Measurements from ENCODE around the gene ARHGAP15.

DNA sequence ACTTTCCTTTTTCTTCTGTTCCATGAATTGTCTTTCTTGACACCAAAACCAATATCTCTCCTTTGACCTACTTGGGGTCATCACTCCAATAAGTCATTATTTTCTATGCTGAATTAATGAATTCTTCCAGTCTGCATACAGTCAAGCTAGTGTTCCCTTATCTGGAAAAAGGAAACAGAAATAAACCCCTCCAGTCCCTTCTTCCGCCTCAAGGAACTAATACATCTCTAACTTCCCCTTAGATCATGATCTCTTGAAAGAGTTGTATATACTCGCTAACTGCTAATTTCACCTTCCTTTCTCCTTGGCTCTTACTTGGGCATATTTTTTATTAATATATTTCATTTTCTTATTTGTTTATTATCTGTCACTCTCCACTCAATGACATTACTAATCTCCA, 7.3 kb upstream of the ARHGAP15 start:
- TF ChIP-seq POLR2AphosphoS5 (IDR thresholded peaks at IDR 0.05; ENCODE audit: borderline replicate concordance, low read depth, low read length) (no peak), EZH2 (IDR thresholded peaks at IDR 0.05) (no peak), FOXP2 (optimal IDR thresholded peaks at IDR 0.05; ENCODE audit: control extremely low read depth, extremely low read length, insufficient read depth) (no peak)
